Activated B cell treated with CpG ODN at 0.5 μM for 24 hours (primary cell): ENCODE results near the gene ZC3H13. TPM values are rescaled to one million over a fixed set of nuclear protein-coding genes. Genes with fewer than 3 reads are reported as not detected.

Experiments used
- ATAC-seq: fragments of 200-7000 bp; cut with Tn5 transposase; one replicate; pipeline ENCODE4 v1.10.0; 2021; ENCODE audit warnings: low read depth, mild to moderate bottlenecking, moderate library complexity
- CTCF ChIA-PET: fragments of 350-600 bp; sonication (Branson Sonifier 250); formaldehyde crosslinking; loops from one replicate; lab custom pipeline; 2021; ENCODE audit warnings: antibody characterized with exemption; lab: Charles Lee
- POLR2A ChIA-PET: fragments of 350-600 bp; sonication (Branson Sonifier 250); formaldehyde crosslinking; loops from one replicate; lab custom pipeline; 2021; ENCODE audit warnings: antibody characterized with exemption; lab: Charles Lee
- DNase-seq: peaks from one replicate; pipeline ENCODE4 v3.0.0; 2022
- H3K27ac Mint-ChIP-seq: one replicate; pipeline ENCODE4 v1.8.0; 2020; ENCODE audit warnings: mixed read lengths
- H3K27me3 Mint-ChIP-seq: one replicate; pipeline ENCODE4 v1.8.0; 2021; ENCODE audit warnings: mixed read lengths
- H3K36me3 Mint-ChIP-seq: one replicate; pipeline ENCODE4 v1.8.0; 2021; ENCODE audit warnings: low read depth, mixed read lengths
- H3K4me1 Mint-ChIP-seq: one replicate; pipeline ENCODE4 v1.8.0; 2021; ENCODE audit warnings: mixed read lengths
- H3K4me3 Mint-ChIP-seq: one replicate; pipeline ENCODE4 v1.8.0; 2020; ENCODE audit warnings: mild to moderate bottlenecking, mixed read lengths
- H3K9me3 Mint-ChIP-seq: one replicate; pipeline ENCODE4 v1.8.0; 2020; ENCODE audit warnings: mixed read lengths
- CTCF ChIP-seq: fragments of 200-600 bp; IDR thresholded peaks from one replicate; pipeline ENCODE4 v1.8.0; 2022; ENCODE audit warnings: antibody characterized with exemption, mild to moderate bottlenecking
- intact Hi-C: fragments of 100-400 bp; cut with micrococcal nuclease; formaldehyde crosslinking; loops from one replicate; pipeline ENCODE4 v1.15.1; 2024
- total RNA-seq: library from RNA; stranded (reverse); gene quantifications from 2 replicates; pipeline ENCODE4 v1.2.3, GENCODE V29; 2022

The ZC3H13 gene
- total RNA-seq, 1 donor from 2014 or later, result 48.7 TPM

GRCh38 chr13:45954836-45955800, 97.4 kb downstream of the ZC3H13 start:
- Mint-ChIP-seq H3K4me1 (no peaks in the 10 kb centered on the region), H3K27ac (no peak overlapping the region), H3K27me3 (no peaks in the 10 kb centered on the region), H3K4me3 (no peak overlapping the region), H3K9me3 (no peaks in the 10 kb centered on the region), H3K36me3 (peaks cover 48% of the 10 kb centered on the region)
- no peak for DNase-seq
- TF ChIP-seq CTCF, result no peak
- intact Hi-C loops, result no loop called here
- ATAC-seq, result no peak
- CTCF ChIA-PET, result no interaction called here
- POLR2A ChIA-PET, result no interaction called here

GRCh38 chr13:45953082-45953481, 99.5 kb downstream of the ZC3H13 start:
- ChIA-PET CTCF (no interaction called here), POLR2A (interaction anchor here (0.7 kb wide), 1 partner anchor 423 kb away, joined by 3 read pairs; no protein-coding TSS in a partner anchor)
- no peak overlapping the region for H3K27ac Mint-ChIP-seq
- intact Hi-C loops, result no loop called here
- peaks cover 33% of the 10 kb centered on the region for H3K36me3 Mint-ChIP-seq
- no peaks in the 10 kb centered on the region for H3K4me1 Mint-ChIP-seq
- no peak overlapping the region for H3K4me3 Mint-ChIP-seq
- no peaks in the 10 kb centered on the region for H3K27me3 Mint-ChIP-seq
- DNase-seq (no peak), ATAC-seq (no peak)
- H3K9me3 Mint-ChIP-seq, result no peaks in the 10 kb centered on the region
- no peak for TF ChIP-seq CTCF

- POLR2A ChIA-PET, result no interaction called here
- peaks cover 21% of the 10 kb centered on the region for H3K36me3 Mint-ChIP-seq
- DNase-seq (no peak), ATAC-seq (no peak)
- CTCF ChIA-PET, result no interaction called here
- TF ChIP-seq CTCF, result no peak
- intact Hi-C loops, result no loop called here
- no peaks in the 10 kb centered on the region for H3K9me3 Mint-ChIP-seq
- no peaks in the 10 kb centered on the region for H3K27me3 Mint-ChIP-seq
- no peak overlapping the region for H3K27ac Mint-ChIP-seq
- H3K4me1 Mint-ChIP-seq, result no peaks in the 10 kb centered on the region
- no peak overlapping the region for H3K4me3 Mint-ChIP-seq
Measured at GRCh38 chr13:45951724-45952123, 100.8 kb downstream of the ZC3H13 start.

- Mint-ChIP-seq H3K9me3 (no peaks in the 10 kb centered on the region), H3K36me3 (peaks cover 17% of the 10 kb centered on the region), H3K4me3 (no peak overlapping the region), H3K27ac (no peak overlapping the region), H3K27me3 (no peaks in the 10 kb centered on the region), H3K4me1 (no peaks in the 10 kb centered on the region)
- POLR2A ChIA-PET, result no interaction called here
- ATAC-seq (no peak), DNase-seq (no peak)
- intact Hi-C loops, result no loop called here
- CTCF ChIA-PET, result no interaction called here
- TF ChIP-seq CTCF, result no peak
Measured at GRCh38 chr13:45951166-45951565, 101.4 kb downstream of the ZC3H13 start.

GRCh38 chr13:45950386-45951000, 102.1 kb downstream of the ZC3H13 start:
- ATAC-seq, result no peak
- CTCF ChIA-PET, result no interaction called here

More at GRCh38 chr13:45950386-45951000, 102.1 kb downstream of the ZC3H13 start:
- no peak for TF ChIP-seq CTCF
- Mint-ChIP-seq H3K27ac (peak overlapping the region; percentile 41), H3K27me3 (no peaks in the 10 kb centered on the region), H3K9me3 (no peaks in the 10 kb centered on the region), H3K4me1 (no peaks in the 10 kb centered on the region), H3K4me3 (no peak overlapping the region), H3K36me3 (peaks cover 10% of the 10 kb centered on the region)
- no peak for DNase-seq
- POLR2A ChIA-PET, result no interaction called here
- intact Hi-C loops, result no loop called here
